ENCODE data around the gene USP10.
A peak's percentile ranks its signal among the peaks of the same experiment; 100 is the strongest.

Gene USP10

GRCh38 chr16:84785843-84786581 is 86.2 kb downstream of the USP10 start (continued):
- TF ChIP-seq ZBTB44 (tag by site-specific recombination; IDR thresholded peaks at IDR 0.05) (peak; percentile 95), ZNF426 (tag by site-specific recombination; IDR thresholded peaks at IDR 0.05) (no peak), ZNF558 (tag by site-specific recombination; IDR thresholded peaks at IDR 0.05) (no peak), HIC1 (tag by site-specific recombination; IDR thresholded peaks at IDR 0.05) (no peak), ZNF362 (tag by site-specific recombination; IDR thresholded peaks at IDR 0.05) (no peak), ZNF112 (tag by site-specific recombination; IDR thresholded peaks at IDR 0.05) (no peak), SETDB1 (IDR thresholded peaks at IDR 0.05; ENCODE audit: insufficient read length, low read length) (no peak), ZNF354C (tag by site-specific recombination; IDR thresholded peaks at IDR 0.05; ENCODE audit: borderline replicate concordance, low read depth) (no peak), OVOL3 (tag by site-specific recombination; IDR thresholded peaks at IDR 0.05) (no peak), ZNF501 (tag by site-specific recombination; IDR thresholded peaks at IDR 0.05) (no peak), ZNF132 (tag by site-specific recombination; IDR thresholded peaks at IDR 0.05; ENCODE audit: borderline replicate concordance) (no peak), ZNF266 (tag by site-specific recombination; IDR thresholded peaks at IDR 0.05; ENCODE audit: low read depth) (no peak), SP3 (tag by site-specific recombination; IDR thresholded peaks at IDR 0.05) (no peak), PBX3 (CRISPR knock-in tag; IDR thresholded peaks at IDR 0.05) (no peak), ZXDB (tag by site-specific recombination; IDR thresholded peaks at IDR 0.05) (no peak), ZNF174 (tag by site-specific recombination; IDR thresholded peaks at IDR 0.05) (no peak), ZNF114 (tag by site-specific recombination; IDR thresholded peaks at IDR 0.05) (no peak), ZNF571 (tag by site-specific recombination; IDR thresholded peaks at IDR 0.05) (no peak), OSR2 (tag by site-specific recombination; IDR thresholded peaks at IDR 0.05) (no peak), ZNF211 (tag by site-specific recombination; IDR thresholded peaks at IDR 0.05; ENCODE audit: low read depth) (no peak), ZNF146 (tag by site-specific recombination; IDR thresholded peaks at IDR 0.05) (no peak), BCL11B (tag by site-specific recombination; IDR thresholded peaks at IDR 0.05; ENCODE audit: low read depth) (no peak), ZNF585B (tag by site-specific recombination; IDR thresholded peaks at IDR 0.05) (no peak), ZNF548 (tag by site-specific recombination; IDR thresholded peaks at IDR 0.05) (no peak), ZNF398 (tag by site-specific recombination; IDR thresholded peaks at IDR 0.05) (peak; percentile 87)

Data from HEK293 (cell line).